ENCODE data around the gene CORO6.

DNA sequence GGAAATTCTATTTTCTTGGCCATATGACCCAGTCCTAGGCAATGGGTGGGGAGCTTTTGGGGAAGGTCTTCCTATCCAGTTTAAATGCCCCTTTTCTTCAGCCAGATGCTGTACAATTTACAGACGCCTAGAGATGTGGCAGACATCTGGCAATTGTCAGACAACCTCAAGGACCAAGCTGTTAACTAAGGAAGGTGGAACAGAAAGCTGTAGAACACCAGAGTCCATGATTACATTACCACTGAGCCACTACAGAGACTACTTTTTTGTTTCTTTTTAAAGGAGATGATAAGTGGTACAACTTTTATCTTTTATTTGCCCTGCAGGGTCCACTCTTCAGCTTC, 21.1 kb upstream of the CORO6 start:
- TF ChIP-seq, protein P1, sequence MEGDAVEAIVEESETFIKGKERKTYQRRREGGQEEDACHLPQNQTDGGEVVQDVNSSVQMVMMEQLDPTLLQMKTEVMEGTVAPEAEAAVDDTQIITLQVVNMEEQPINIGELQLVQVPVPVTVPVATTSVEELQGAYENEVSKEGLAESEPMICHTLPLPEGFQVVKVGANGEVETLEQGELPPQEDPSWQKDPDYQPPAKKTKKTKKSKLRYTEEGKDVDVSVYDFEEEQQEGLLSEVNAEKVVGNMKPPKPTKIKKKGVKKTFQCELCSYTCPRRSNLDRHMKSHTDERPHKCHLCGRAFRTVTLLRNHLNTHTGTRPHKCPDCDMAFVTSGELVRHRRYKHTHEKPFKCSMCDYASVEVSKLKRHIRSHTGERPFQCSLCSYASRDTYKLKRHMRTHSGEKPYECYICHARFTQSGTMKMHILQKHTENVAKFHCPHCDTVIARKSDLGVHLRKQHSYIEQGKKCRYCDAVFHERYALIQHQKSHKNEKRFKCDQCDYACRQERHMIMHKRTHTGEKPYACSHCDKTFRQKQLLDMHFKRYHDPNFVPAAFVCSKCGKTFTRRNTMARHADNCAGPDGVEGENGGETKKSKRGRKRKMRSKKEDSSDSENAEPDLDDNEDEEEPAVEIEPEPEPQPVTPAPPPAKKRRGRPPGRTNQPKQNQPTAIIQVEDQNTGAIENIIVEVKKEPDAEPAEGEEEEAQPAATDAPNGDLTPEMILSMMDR (IDR thresholded peaks at IDR 0.05), result no peak
- TF ChIP-seq POLR2A (IDR thresholded peaks at IDR 0.05) (no peak), POLR2AphosphoS5 (IDR thresholded peaks at IDR 0.05) (no peak)

All from breast epithelium (tissue), 3 donors.